SU-DHL-6 (cell line): ENCODE measurements around the gene BCL6.

Experiments used
- H2AFZ ChIP-seq: fragments of 200-600 bp; sonication (generic); 2 replicates; pipeline ENCODE4 v1.6.1; 2014; ENCODE audit warnings: low read depth, mild to moderate bottlenecking, moderate library complexity, mixed read lengths, antibody characterized with exemption, low read length; ENCODE audit not compliant: severe bottlenecking
- H3F3A ChIP-seq: fragments of 200-600 bp; shearing (Covaris generic); 2 replicates; pipeline ENCODE4 v1.6.0; 2016; ENCODE audit warnings: antibody characterized with exemption, mild to moderate bottlenecking; ENCODE audit not compliant: insufficient read depth
- H3K27ac ChIP-seq: fragments of 200-600 bp; sonication (generic); 2 replicates; pipeline ENCODE4 v1.5.1; 2016; ENCODE audit warnings: low read depth, mild to moderate bottlenecking, low read length, moderate library complexity, mixed read lengths
- H3K27me3 ChIP-seq: fragments of 200-600 bp; sonication (generic), shearing (Covaris generic); 2 replicates; pipeline ENCODE4 v1.6.0; 2014; ENCODE audit warnings: mild to moderate bottlenecking, low read length
- H3K36me3 ChIP-seq: fragments of 200-600 bp; sonication (generic); 2 replicates; pipeline ENCODE4 v1.6.1; 2014; ENCODE audit warnings: mild to moderate bottlenecking, low read length, mixed read lengths
- H3K4me2 ChIP-seq: fragments of 300-600, 200-600 bp; shearing (Covaris generic), sonication (generic); 2 replicates; pipeline ENCODE4 v1.6.0; 2014; ENCODE audit warnings: low read length, low read depth, mild to moderate bottlenecking; ENCODE audit not compliant: poor library complexity, severe bottlenecking
- H3K4me3 ChIP-seq: fragments of 200-600 bp; sonication (generic); 2 replicates; pipeline ENCODE4 v1.5.1; 2014; ENCODE audit warnings: antibody characterized with exemption, low read length, mild to moderate bottlenecking, mixed read lengths; ENCODE audit not compliant: insufficient read depth, poor library complexity, severe bottlenecking
- H3K79me2 ChIP-seq: fragments of 200-600 bp; sonication (generic); 2 replicates; pipeline ENCODE4 v1.6.1; 2014; ENCODE audit warnings: mild to moderate bottlenecking, low read length, moderate library complexity; ENCODE audit not compliant: insufficient read depth
- H3K9ac ChIP-seq: fragments of 200-600 bp; sonication (generic); 2 replicates; pipeline ENCODE4 v1.7.0; 2014; ENCODE audit warnings: mild to moderate bottlenecking, low read length
- H3K9me2 ChIP-seq: fragments of 200-600 bp; sonication (generic); replicated peaks from 2 replicates; pipeline ENCODE4 v1.6.1; 2014; ENCODE audit warnings: low read length; ENCODE audit not compliant: insufficient read depth
- H3K9me3 ChIP-seq: fragments of 200-600 bp; sonication (generic); 2 replicates; pipeline ENCODE4 v1.6.1; 2014; ENCODE audit warnings: low read length, mixed read lengths; ENCODE audit not compliant: insufficient read depth
- H4K20me1 ChIP-seq: fragments of 200-600 bp; sonication (generic); 2 replicates; pipeline ENCODE4 v1.6.1; 2014; ENCODE audit warnings: low read depth, mild to moderate bottlenecking, antibody characterized with exemption, low read length, moderate library complexity, mixed read lengths
- EZH2phosphoT487 ChIP-seq: fragments of 200-600 bp; sonication (generic), shearing (Covaris generic); conservative IDR thresholded peaks from 2 replicates; pipeline ENCODE4 v1.6.1; 2018; ENCODE audit warnings: mild to moderate bottlenecking, antibody characterized with exemption, low read length, moderate library complexity, mixed read lengths
- TF ChIP-seq, protein P1 (sequence below): fragments of 200-600 bp; sonication (generic); IDR thresholded peaks from one replicate; pipeline ENCODE4 v1.5.1; 2017; ENCODE audit warnings: antibody characterized with exemption, mild to moderate bottlenecking, low read length, moderate library complexity; ENCODE audit not compliant: insufficient read depth, poor library complexity, severe bottlenecking

Gene BCL6

DNA sequence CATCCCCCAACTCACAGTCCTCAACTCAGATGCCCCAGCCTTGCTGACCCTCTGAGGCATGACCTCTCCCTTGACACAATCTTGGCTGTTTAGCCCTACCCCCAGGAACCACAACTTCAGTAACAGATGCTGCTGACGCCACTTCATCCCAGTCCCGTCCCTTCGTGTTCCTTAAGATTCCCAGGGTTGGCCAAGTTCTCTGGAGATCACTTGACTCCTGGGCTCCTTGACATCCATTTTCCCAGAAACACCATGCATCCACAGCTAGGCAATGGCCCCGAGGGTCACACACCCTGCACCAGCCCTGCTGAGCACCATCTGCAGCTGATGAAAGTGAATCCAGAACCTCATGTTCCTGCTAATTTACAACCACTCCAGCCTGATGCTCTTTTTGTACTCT is 49.8 kb downstream of the BCL6 start:
- Histone ChIP-seq H3K27ac (no peak overlapping the region), H2AFZ (no peak overlapping the region), H3K9me2 (no peaks in the 10 kb centered on the region), H3K9ac (no peak overlapping the region), H3K79me2 (no peaks in the 10 kb centered on the region), H3K4me2 (no peak overlapping the region), H3K27me3 (no peaks in the 10 kb centered on the region), H3K4me3 (no peak overlapping the region), H3K36me3 (no peaks in the 10 kb centered on the region), H3F3A (no peaks in the 10 kb centered on the region), H4K20me1 (no peaks in the 10 kb centered on the region), H3K9me3 (no peaks in the 10 kb centered on the region)
- TF ChIP-seq, protein P1, sequence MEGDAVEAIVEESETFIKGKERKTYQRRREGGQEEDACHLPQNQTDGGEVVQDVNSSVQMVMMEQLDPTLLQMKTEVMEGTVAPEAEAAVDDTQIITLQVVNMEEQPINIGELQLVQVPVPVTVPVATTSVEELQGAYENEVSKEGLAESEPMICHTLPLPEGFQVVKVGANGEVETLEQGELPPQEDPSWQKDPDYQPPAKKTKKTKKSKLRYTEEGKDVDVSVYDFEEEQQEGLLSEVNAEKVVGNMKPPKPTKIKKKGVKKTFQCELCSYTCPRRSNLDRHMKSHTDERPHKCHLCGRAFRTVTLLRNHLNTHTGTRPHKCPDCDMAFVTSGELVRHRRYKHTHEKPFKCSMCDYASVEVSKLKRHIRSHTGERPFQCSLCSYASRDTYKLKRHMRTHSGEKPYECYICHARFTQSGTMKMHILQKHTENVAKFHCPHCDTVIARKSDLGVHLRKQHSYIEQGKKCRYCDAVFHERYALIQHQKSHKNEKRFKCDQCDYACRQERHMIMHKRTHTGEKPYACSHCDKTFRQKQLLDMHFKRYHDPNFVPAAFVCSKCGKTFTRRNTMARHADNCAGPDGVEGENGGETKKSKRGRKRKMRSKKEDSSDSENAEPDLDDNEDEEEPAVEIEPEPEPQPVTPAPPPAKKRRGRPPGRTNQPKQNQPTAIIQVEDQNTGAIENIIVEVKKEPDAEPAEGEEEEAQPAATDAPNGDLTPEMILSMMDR, result no peak
- no peak for TF ChIP-seq EZH2phosphoT487

DNA sequence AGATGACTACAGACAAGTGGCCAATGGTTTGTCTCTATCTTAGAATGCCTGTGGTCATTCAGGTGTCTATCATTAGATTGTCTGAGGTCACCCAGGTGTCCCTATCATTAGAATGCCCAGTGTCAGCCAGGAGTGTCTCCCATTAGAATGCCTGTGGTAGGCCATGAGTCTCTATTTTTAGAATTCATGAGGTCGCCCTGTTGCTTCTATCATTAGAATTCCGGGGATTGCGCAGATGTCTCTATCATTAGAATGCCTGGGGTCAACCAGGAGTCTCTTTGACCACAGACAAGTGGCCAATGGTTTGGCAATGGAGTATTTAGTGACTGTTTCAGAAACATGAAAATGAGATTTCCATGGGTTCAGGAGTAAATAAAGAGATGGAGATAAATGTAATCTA is 50.5 kb downstream of the BCL6 start:
- TF ChIP-seq, protein P1, result no peak
- no peak for TF ChIP-seq EZH2phosphoT487
- Histone ChIP-seq H3K9me2 (no peaks in the 10 kb centered on the region), H3K79me2 (no peaks in the 10 kb centered on the region), H3K4me2 (no peak overlapping the region), H3F3A (no peaks in the 10 kb centered on the region), H3K9ac (no peak overlapping the region), H2AFZ (no peak overlapping the region), H3K36me3 (no peaks in the 10 kb centered on the region), H3K9me3 (no peaks in the 10 kb centered on the region), H3K27ac (no peak overlapping the region), H4K20me1 (no peaks in the 10 kb centered on the region), H3K27me3 (no peaks in the 10 kb centered on the region), H3K4me3 (no peak overlapping the region)

DNA sequence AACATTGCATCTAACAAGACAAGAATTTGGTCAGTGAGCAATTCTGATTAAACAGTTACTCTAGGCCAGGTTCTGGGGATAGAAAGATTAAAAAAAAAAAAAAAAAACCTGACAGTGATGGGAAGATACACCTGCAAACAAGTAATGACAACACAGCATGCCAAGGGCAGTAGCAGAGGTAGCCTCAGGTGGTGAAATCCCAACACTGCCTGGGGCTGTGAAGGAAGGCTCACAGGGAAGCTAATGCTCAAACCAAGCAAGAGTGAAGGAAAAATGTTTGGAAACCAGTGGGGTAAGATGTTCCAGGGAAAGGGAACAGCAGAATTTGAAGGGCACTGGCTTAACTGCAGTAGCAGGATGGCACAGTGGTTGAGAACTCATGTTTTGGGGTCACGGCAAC is 51.8 kb downstream of the BCL6 start:
- no peaks in the 10 kb centered on the region for H3K27me3 ChIP-seq
- H3K9ac ChIP-seq, result no peak overlapping the region
- no peak overlapping the region for H2AFZ ChIP-seq
- H3K4me3 ChIP-seq, result no peak overlapping the region
- no peak overlapping the region for H3K27ac ChIP-seq
- no peaks in the 10 kb centered on the region for H3F3A ChIP-seq
- H3K9me2 ChIP-seq, result no peaks in the 10 kb centered on the region
- no peaks in the 10 kb centered on the region for H3K9me3 ChIP-seq
- TF ChIP-seq, protein P1, result no peak
- TF ChIP-seq EZH2phosphoT487, result no peak
- H3K36me3 ChIP-seq, result no peaks in the 10 kb centered on the region
- H3K79me2 ChIP-seq, result no peaks in the 10 kb centered on the region
- no peaks in the 10 kb centered on the region for H4K20me1 ChIP-seq
- H3K4me2 ChIP-seq, result no peak overlapping the region

DNA sequence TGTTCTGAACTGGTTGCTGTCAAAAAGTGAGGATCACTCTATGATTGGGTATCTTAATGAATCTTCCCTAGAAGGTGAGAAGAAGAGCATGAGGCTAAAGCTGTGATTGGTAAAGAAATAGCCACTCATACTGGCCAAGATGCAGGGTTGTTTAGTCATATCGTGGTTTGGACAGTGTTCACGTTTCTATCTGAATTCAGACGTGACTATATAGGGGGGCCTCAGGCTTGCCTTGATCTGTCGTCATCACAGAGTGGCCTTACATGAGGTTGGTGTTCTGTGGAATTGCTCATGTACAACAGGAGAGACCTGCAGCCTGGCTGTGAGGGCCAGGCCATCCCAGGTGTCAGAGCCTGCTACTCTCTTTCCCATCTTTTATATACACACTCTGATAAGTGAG is 55.3 kb downstream of the BCL6 start:
- Histone ChIP-seq H3K27me3 (no peaks in the 10 kb centered on the region), H3K9ac (no peak overlapping the region), H3K9me3 (no peaks in the 10 kb centered on the region), H3K4me3 (no peak overlapping the region), H4K20me1 (no peaks in the 10 kb centered on the region), H3K27ac (no peak overlapping the region), H3F3A (no peaks in the 10 kb centered on the region), H3K4me2 (no peak overlapping the region), H3K9me2 (no peaks in the 10 kb centered on the region), H3K36me3 (no peaks in the 10 kb centered on the region), H3K79me2 (no peaks in the 10 kb centered on the region), H2AFZ (no peak overlapping the region)
- TF ChIP-seq, protein P1, result no peak
- no peak for TF ChIP-seq EZH2phosphoT487
